AG08396 (cell line): Measurements from ENCODE around the gene MYOG.

Experiments used
- DNase-seq: peaks from one replicate; pipeline ENCODE4 v3.0.0; 2012; ENCODE audit warnings: low spot score, mixed read lengths

Gene MYOG

GRCh38 chr1:203072002-203072602 lies 13.7 kb downstream of the MYOG start:
- no peak for DNase-seq

GRCh38 chr1:203069030-203069747 lies 16.6 kb downstream of the MYOG start:
- no peak for DNase-seq

- no peak for DNase-seq
These were observed 18.8 kb downstream of the MYOG start for GRCh38 chr1:203066965-203067364.

GRCh38 chr1:203065986-203066385 lies 19.8 kb downstream of the MYOG start:
- no peak for DNase-seq

- DNase-seq: no peak
These were observed 20.6 kb downstream of the MYOG start for GRCh38 chr1:203065191-203065590.

- DNase-seq: no peak
These were observed 22.5 kb downstream of the MYOG start for GRCh38 chr1:203063287-203063686.

GRCh38 chr1:203060115-203060514 lies 25.7 kb downstream of the MYOG start:
- no peak for DNase-seq

GRCh38 chr1:203059485-203059884 lies 26.3 kb downstream of the MYOG start:
- no peak for DNase-seq

GRCh38 chr1:203058676-203058935 lies 27.2 kb downstream of the MYOG start:
- DNase-seq: no peak

- DNase-seq: no peak
These were observed 27.7 kb downstream of the MYOG start for GRCh38 chr1:203057911-203058675.

GRCh38 chr1:203056516-203056915 lies 29.3 kb downstream of the MYOG start:
- no peak for DNase-seq

- DNase-seq: no peak
These were observed 29.8 kb downstream of the MYOG start for GRCh38 chr1:203056012-203056411.

- no peak for DNase-seq
These were observed 30.5 kb downstream of the MYOG start for GRCh38 chr1:203055161-203055799.

- no peak for DNase-seq
These were observed 31.2 kb downstream of the MYOG start for GRCh38 chr1:203054642-203055041.

GRCh38 chr1:203054184-203054583 lies 31.6 kb downstream of the MYOG start:
- no peak for DNase-seq

- no peak for DNase-seq
These were observed 33.2 kb downstream of the MYOG start for GRCh38 chr1:203052601-203053000.

- no peak for DNase-seq
These were observed 33.9 kb downstream of the MYOG start for GRCh38 chr1:203051841-203052324.

GRCh38 chr1:203050826-203051225 lies 35.0 kb downstream of the MYOG start:
- DNase-seq: no peak

- no peak for DNase-seq
These were observed 36.1 kb downstream of the MYOG start for GRCh38 chr1:203049576-203050180.

- DNase-seq: no peak
These were observed 36.7 kb downstream of the MYOG start for GRCh38 chr1:203049077-203049476.

- no peak for DNase-seq
These were observed 37.2 kb downstream of the MYOG start for GRCh38 chr1:203048555-203049051.

GRCh38 chr1:203048086-203048485 lies 37.7 kb downstream of the MYOG start:
- no peak for DNase-seq
